HG03571 (cell line): ENCODE data around the gene STAB1.
"Not testable (repeated sequence)": the region's sequence is repeated elsewhere in the genome, so short reads cannot be mapped to it uniquely, and the experiment has no call there.

Experiments
- ATAC-seq: cut with Tn5 transposase; IDR thresholded peaks from one replicate; pipeline ENCODE4 v1.9.1; 2021; ENCODE audit not compliant: unreplicated experiment

The STAB1 gene

DNA sequence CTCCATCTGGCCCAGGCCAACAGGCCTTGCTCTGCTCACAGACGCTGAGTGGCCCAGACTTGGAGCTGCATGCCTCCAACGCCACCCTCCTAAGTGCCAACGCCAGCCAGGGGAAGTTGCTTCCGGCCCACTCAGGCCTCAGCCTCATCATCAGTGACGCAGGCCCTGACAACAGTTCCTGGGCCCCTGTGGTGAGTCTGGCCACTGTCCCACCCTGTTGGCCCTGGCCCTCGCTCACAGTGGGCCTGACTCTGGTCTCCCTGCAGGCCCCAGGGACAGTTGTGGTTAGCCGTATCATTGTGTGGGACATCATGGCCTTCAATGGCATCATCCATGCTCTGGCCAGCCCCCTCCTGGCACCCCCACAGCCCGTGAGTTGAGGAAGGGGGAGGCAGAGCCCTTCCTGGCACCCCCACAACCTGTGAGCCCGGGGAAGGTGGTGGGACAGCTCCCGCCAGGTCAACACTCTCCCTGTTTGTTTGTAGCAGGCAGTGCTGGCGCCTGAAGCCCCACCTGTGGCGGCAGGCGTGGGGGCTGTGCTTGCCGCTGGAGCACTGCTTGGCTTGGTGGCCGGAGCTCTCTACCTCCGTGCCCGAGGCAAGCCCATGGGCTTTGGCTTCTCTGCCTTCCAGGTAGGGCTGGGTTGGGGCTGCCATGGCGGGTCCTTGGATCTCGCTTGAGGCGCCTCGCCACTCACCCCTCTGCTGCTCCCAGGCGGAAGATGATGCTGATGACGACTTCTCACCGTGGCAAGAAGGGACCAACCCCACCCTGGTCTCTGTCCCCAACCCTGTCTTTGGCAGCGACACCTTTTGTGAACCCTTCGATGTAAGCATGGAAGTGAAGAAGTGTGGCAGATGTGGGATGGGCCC, 28.5 kb downstream of the STAB1 start:
- ATAC-seq = no peak

DNA sequence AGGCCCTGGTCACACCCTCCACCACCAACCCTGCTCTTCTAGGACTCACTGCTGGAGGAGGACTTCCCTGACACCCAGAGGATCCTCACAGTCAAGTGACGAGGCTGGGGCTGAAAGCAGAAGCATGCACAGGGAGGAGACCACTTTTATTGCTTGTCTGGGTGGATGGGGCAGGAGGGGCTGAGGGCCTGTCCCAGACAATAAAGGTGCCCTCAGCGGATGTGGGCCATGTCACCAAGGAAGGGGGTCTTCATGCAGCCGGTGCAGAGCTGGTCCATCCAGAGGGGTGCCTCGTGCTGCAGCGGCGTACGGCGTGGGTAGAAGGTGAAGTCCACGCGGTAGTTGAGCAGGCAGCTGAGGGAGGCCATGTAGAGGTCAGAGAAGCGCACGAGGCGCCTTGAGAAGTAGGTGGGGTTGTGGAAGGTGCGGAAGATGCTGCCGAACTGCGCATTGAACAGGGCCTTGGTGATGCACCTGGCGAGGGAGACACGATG, 29.2 kb downstream of the STAB1 start:
- no peak for ATAC-seq

DNA sequence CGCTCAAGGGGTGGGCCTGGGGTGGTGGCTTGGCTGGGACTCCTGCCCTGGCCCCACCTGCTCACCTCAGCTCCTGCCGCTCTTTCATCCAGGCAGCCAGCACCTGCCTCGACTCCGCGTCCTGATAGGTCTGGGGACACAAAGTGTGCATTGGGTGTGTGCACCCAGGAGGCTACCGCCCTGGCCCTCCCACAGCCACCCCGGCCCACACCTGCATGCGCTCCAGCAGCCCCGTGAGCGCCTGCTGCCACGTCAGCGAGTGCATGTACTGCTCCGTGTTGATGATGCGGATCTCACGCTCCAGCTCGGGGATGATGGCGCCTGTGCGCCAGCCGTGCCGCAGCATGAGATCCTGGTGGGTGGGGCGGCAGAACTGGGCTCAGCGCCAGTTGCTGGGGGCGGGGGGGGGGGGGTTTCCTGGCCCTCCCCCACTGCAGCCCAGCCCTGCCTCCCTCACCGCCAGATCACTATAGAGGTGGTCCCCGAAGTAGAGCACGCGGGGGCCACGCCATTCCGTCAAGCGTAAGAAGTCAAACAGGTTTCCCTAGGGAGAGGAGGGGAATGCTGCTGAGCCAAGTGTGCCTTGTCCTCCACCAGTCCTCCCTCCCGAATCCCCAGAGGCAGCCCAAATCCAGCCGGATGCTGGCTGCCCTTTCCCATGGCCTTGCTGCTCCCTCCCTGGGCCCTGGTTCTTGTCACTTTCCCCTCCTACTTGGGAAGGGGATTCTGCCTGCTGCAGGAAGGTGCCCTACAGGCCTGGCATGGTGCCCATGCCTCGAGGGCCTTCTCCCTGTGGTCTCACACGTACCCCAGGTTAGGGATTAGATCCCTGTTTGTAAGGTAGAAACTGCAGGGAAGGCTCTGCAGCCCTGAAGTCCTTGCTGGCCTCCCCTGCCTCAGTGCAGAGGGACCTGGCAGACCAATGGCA, 29.9 kb downstream of the STAB1 start:
- no peak for ATAC-seq

DNA sequence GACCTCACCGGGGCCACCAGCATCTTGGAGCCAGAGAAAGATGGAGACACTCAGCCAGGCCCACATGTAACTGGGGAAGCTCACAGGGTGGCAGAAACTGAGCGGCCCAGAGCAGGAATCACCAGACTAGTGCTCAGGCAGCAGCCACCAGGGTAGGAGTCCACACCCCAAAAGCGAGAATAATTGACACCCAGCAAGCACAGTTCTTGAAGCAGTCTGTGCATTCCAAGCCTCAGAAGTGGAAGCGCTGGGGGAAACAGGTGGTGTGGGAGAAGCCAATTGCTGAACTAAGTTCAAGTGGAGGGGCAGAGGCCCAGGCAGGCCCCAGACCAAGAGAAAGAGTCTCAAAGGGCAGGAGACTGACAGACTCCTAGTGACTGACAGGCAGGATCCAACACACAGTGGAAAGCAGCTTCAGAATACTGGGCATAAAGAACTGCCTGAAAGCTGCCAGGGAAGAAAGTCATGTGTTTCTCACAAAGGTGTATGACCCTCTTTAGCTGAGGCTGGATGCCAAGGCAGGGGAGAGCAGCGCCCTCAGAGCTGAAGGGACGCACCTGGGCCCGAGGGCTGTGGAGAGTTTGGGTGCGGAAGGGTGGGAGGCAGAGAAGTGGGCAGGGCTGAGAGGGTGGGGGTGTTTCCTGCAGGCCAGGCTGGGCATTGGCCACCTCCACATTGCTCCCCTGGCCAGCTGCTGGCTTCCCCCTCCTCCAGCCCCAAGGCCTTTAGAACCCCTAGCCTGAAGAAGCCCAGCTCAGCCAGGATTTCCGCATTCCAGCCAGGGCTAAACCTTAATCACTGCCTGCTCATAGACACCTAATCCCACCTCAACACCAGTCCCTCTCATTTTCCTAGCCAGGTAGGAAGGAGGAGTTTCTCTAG, 30.8 kb downstream of the STAB1 start:
- ATAC-seq = no peak

DNA sequence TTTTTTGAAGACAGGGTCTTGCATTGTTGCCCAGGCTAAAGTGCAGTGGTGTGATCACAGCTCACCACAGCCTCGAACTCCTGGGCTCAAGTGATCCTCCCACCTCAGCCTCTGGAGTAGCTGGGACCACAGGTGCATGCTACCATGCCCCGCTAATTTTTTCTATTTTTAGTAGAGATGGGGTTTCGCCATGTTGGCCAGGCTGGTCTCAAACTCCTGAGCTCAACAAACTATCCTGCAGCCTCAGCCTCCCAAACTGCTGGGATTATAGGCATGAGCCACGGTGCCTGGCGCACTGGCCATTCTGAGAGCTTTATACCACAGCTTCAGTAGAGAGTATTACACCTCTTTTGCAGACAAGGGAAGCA, 31.5 kb downstream of the STAB1 start:
- ATAC-seq = not testable (repeated sequence)

DNA sequence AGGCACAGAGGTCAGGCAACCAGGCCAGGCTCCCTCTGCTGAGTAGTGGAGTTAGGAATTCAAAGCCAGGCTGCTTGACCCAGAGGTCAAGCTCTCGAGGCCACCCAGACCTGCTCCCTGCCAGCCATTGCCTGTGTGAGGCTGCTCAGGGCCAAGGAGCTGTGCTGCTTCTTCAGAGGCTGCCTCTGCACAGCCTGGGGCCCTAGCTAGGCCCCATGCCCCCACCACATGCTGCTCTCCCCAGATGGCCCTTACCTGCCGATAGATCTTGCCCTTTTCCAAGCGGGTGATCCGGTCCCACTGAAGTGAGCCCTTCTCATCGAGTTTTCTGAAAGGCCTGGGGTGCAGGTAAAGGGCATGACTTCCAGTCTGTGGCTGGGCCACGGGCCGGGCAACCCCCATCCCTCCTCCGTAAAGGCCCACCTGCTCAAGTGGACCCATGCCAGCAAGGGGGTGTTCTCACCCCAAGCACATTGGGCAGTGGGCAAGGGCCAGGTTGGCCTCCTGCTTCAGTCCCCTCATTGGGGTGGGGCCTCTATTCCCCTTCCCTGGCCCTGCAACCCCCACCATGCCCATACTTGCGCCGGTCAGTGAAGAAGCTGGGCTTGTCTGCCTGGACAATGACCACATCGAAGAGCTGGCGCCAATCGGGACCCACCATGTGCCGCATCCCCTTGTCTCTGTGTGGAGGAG, 32.0 kb downstream of the STAB1 start:
- no peak for ATAC-seq

DNA sequence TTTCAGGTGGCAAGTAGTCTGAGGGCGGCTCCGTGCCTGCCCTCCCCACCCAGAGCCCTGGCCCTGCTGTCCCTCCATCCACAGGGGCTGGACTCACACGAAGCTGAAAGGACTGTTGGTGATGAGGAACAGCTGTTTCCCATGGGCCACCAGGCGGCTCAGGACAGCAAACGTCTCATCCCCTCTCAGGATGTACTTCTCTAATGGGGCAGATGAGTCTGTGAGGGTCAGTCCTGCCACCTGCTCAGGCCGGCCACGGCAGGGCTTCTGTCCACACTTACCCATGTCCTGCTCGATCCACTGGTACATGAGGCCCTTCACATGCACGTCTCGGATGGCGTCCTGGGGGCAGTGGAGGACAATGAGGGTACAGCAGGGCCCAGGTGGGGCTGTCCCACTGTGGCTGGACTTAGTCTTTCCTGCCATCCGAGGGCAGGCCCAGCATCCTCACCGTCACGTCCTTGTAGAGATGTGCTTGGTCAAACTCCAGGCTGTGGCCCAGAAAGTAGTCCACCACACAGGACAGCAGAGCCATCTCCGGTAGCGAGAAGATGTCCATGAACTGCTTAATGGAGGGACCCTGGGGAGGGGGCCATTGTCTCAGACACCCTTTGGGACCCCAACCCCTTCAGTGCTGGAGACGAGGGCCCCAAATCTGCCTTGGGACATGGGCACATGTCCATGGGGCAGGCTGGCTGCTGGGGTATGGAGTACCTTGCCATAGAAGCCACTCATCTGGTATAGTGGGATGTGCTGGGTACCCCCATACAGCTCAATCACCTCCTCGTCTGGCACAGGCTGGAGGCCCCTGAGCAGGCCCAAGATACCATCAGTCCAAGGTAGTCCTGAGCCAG, 32.8 kb downstream of the STAB1 start:
- ATAC-seq = no peak

DNA sequence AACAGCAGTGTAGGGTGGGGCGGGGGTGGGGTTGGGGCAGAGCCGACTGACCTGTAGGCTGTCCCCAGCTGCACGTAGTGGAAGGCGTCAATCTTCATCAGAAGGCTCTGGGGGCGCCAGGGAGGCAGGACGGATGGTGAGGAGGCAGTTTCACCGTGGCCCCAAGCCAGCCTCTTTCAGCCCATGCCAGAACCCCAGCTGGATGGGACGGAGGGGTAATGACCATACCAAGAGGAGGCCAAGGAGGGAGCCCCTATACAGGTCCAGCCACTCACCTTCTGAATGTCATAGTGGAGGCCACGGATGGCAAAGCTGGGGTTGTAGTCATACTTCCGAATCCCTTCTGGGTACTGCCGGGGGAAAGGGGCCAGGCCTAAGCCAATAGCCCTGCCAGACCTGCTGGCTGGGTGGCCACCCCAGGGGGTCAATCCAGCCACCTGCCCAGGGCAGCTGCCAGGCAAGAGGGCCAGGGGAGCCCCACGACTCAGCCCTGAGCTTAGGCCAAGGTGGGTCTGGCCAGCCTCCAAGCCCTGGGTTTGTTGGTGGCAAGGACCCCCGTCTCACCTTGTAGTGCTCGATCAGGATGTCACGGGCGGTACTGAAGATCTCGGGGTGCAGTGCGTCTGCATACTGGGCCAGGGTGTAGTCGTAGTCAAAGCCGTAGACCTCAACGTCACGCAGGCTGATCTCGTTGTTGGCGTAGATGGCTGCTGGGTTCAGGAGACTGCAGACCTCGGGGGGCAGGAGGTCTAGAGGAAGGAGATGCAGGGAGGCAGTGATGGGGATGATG, 33.6 kb downstream of the STAB1 start:
- no peak for ATAC-seq

DNA sequence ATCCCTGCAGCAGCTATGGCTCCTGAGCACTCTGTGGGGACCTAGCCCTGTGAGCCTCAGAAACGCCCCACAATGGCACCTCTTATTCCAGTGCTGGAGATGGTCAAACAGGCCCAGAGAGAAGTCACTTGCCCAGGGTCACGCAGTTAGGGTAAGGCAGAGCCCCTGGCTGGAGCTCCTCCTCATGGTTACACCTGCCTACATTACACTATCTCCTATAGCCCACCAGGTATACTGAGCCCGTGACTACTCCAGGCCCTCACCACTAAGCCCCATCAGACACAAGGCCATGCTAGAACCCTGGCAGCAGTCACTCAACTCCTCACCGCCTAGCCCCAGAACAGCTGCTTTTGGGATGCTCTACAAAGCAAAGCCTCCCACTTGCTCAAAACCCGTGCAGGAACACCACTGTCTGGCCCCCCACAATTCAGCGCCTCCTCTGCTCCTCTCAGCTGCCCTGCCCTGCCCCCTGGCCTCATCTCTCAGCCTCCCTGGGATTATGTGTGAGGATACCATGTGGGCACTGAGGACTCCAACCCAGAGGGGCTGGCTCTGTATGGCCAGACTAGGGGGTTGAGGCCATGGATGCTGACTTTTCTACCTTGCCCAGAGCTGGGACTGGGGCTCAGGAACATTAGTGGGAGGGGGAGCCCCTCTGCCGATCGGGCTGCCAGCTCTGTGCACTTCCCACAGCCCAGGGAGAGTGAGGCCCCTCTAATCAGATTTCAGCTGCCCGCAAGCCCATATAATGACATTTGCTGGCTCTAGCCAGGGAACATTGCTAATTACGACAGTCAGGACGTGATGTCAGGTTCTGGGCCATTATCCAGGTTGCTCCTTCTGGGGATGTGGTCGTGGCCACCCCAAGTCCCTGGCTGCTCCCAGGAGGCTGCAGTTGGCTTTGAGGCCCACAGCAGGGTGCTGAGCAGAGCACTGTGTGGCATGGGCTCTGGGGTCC, 34.5 kb downstream of the STAB1 start:
- ATAC-seq = no peak

DNA sequence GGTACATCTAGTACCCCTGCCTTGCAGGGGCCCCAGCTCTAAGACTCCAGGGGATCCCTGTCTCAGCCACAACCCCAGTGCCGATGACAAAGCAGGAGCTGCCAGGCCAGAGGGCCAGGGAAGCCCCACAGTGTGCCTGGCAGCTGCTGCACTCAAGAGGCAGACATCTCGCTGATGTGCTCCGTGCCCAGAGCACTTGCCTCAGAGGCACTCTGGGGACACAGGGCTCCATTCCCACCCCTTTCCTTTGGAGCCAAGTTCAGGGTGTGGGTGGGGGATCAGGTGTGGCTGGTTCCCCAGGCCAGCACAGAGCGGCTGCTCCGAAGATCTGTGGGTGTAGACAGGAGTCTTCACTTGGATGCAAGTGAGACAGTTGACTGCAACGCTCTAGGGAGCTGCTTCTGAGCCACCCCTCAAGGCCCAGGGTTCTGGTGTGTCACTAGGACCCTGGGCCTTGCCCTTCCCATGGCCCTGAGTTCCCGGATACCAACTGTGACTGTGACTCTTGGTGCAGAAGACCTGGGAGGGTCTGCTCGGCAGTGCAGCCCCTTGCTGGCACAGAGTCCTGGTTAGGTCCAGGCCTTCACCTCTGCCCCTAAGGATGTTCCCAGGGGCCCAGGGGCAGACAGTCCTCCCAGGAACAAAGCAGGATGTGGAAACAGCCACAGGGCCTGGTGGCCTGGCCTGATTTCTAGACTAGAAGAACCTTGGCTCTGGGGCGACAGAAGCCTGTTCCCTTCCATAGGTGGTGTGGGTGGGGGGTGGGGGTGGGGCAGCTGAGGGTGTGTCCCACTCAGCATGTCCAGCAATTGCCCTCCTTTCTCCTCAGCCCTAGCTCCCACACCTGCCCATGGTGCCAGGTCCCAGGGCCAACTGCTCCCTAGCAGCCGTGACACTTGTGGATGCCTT, 36.0 kb downstream of the STAB1 start:
- no peak for ATAC-seq

DNA sequence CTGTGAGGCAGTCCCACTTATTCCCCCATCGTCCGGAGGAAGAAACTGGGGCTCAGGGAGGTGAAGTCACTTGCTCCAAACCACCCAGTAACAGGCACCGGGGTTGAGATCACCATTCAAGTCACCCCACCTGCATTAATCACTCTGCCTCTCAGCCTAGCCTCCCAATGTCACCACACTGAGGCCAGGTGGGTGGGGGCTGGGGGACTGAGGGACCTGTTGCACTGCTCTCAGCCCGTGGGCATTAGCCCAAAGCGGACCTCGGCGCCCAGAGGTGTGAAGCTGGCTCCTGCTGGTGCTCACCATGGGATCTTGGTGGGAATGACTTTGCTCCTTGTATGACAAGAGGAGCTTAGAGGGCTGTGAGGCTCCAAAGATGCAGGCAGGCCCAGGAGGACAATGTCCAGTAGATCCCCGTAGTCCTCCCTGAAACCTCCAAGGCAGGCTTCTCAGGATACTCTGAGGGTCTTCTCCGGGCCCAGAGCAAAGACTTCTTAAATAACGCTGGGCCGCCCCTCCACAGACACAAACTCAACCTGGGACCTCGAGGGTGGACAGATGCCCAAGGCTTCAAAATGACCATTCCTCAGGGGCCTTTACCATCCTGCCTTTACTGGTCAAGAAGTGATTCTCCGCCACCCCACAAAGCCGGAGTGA, 36.9 kb downstream of the STAB1 start:
- ATAC-seq = no peak

DNA sequence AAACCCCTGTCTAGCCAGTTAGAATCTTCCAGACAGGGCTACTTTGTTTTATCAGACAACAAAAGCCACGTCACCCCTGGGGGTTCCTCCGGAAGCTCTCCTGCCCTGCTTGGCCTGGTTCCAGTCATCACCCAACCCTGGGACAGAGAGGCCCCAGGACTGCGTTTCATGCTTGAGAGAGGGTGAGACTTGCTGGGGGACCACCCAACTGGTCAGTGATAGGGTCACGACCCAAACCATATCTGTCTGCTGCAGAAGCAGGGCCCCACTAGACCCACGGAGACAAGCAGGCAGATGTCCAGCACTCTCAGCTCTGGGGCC, 37.3 kb downstream of the STAB1 start:
- ATAC-seq = no peak

DNA sequence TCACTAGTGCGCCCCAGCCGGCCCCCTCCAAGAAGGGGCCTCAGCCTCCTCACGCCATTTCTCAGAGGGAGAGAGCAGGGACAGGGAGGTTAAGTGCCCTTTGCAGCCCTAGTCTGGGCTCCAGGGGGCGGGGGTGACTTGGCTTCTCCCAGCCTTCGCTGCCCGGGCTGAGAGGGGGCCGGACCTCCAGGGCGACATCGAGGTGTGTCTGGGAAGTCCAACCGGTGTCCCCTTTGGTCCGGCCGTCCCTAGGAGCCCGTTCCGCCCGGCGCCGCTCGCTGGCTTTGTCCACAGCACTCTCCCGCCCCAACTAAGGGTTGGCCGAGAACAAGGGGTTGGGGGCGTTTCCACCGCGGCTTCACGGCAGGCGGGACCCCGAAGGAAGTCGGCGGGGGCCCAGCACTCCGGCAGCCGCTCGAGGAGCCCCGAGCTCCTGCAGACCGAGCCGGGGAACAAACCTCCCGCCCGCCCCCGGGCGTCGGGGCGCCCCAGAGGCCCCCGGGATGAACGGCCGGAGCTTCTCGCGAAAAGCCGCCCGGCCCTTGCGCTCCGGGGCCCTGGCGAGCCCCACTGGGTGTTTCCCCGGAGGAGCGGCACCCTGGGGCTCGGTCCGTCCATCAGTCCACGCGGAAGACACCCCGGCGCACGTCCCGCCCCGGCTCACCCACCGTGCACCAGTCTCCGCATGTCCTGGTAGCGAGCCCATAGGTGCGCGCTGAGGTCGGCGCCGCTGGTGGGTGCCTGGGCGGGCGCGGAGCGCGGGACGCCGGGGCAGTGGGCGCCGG, 37.9 kb downstream of the STAB1 start:
- no peak for ATAC-seq

DNA sequence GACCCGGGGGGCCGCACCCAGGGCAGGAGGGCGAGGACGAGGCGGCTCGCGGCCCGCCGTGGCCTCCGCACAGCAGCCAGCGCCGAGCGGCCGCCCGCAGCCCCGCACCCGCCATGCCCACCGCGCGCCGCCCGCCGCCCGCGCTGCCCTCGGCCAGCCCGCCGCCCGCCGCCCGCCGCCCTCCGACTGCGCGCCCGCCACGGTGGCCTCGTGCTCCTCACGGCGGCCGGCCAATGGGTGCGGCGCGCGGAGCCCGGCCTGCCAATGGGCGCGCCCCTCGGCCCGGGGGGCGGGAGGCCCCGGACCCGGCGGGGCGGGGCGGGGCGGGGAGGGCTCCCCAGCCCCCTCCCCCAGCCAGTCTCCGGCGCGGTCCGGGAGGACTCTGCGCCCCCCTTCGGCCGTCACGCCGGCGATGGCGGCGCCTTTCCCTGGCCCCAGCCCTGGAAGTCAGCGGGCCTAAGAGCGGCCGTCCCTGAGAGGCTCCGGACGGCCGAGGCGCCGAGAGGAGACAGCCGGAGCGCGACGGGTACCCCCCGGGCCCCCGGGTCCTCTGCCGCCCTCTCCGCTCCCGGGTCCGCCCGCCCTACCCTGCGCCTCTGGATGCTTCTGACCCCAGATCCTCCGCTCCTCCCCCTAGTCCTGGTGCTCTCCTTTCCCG, 38.6 kb downstream of the STAB1 start, which contains the start of gene NT5DC2:
TSS of gene NT5DC2 (minus strand) at position 235 of the 658 bp plus-strand sequence. CDS start at position 115, 120 bp downstream.
- no peak for ATAC-seq
